Epidermal melanocyte (primary cell): ENCODE results near the gene LAMA2.
"Not testable (repeated sequence)": the region's sequence is repeated elsewhere in the genome, so short reads cannot be mapped to it uniquely, and the experiment has no call there.

Experiments
- DNase-seq: peaks from one replicate; pipeline ENCODE4 v3.0.0; 2011; ENCODE audit warnings: low spot score; ENCODE audit not compliant: insufficient read length

Gene LAMA2

DNA sequence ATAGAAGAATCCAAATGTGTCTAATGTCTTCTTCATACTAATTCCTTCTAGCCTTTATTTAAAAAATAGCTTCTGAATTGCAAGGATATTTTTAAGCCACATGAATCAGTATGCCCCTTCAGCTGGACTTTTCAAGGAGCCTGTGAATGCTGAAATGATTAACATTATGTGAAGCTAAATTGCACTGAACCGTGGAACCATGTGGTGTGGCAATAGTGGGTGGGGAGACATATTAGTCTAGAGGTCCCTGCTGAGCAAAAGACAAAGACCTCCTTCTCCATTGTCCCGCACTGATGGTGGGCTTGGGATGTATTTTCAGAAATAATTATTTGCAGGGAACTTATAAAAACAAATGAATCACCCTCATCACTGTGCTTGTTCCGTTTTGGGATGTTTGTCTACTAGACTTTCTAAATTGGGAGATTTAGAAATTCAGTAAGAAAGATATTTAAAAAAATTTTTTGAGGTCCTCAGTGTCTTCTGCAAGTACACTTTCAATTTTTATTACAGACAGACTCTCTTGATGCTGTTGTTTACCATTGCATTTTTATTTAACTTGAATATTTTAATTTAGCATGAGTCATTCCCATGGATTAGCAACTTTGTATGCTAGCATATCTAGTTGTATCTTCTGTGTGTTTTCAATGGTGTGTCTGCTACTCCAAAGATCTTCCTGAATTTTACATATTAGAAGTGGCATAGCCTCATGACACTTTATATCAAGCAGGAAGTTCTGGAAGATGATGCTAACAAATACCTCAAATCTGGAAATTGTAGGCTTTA is 238.1 kb downstream of the LAMA2 start:
- no peak for DNase-seq

- no peak for DNase-seq
Measured at GRCh38 chr6:129124347-129124746, 241.4 kb downstream of the LAMA2 start.

GRCh38 chr6:129130106-129130505 is 247.2 kb downstream of the LAMA2 start:
- no peak for DNase-seq

DNA sequence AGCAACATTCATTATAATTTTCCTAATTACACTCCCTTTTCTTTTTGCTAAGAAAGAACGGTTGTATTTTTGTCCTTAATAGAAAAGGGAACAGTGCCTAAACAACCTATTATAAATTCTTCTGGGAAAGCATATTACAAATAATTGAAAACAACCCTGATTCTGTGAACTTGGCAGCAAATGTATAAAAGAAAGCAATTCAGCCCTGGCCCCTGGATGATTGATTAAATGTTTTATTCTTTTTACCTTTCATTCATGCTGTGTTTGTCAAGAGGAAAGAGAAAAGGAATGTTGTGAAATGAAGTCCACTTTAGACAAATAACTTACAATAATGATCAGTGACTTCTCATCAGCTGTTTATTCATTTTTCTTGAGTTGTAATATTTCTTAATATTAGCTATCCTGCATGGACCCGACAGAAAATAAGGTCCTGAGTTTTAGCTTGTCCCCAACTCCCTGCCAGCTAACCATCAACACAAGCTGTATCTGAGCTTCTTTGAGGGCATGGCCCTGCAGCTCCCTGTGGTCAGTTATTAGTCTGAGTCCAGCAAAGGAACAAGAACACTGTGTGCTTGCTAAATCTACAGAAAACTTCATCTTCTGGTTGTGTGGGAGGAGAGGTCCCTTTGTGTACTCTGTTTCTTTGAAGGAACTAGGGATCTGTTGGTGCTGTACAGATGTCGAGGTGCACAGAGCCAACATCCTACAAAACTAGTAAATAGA is 248.2 kb downstream of the LAMA2 start:
- DNase-seq = no peak

DNA sequence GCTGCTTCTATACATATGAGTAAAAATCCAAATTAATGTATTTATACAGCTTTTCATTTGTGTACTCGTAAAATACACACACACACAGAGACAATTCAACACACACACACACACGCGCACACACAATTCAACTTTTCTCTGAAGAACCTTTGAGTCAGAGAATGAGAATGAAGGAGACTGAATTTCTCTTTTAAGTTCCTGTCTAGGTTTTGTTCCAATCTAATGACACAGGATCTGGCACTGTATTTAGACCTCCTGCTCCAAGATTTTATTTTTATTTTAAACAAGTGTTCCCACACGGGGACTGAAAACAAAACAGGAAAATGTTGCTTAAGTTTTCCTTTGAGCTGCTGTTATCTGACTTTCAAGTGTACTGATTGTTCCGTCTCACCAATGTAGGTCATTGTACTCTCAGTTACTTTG is 250.8 kb downstream of the LAMA2 start:
- DNase-seq = no peak

GRCh38 chr6:129134535-129134934 is 251.6 kb downstream of the LAMA2 start:
- DNase-seq = no peak

DNA sequence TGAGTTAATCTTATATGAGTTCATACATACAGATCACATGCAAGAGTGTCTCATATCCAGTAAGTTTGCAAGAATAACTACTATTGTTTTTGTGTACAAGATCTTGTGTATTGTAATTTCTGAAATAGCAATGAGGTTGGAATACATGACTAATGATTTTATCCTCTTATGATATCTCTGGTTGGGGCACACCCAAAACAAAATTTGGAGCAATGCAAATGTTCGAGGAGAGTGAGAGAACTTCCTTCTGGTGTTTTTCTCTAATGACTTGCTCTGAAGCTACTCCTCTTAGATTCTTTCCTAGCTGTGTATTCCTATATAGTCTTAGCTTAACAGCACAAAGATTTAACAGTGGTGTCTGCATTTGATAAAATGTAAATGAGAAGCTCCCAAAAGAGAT is 252.5 kb downstream of the LAMA2 start:
- no peak for DNase-seq

- no peak for DNase-seq
Measured at GRCh38 chr6:129136751-129137150, 253.8 kb downstream of the LAMA2 start.

DNA sequence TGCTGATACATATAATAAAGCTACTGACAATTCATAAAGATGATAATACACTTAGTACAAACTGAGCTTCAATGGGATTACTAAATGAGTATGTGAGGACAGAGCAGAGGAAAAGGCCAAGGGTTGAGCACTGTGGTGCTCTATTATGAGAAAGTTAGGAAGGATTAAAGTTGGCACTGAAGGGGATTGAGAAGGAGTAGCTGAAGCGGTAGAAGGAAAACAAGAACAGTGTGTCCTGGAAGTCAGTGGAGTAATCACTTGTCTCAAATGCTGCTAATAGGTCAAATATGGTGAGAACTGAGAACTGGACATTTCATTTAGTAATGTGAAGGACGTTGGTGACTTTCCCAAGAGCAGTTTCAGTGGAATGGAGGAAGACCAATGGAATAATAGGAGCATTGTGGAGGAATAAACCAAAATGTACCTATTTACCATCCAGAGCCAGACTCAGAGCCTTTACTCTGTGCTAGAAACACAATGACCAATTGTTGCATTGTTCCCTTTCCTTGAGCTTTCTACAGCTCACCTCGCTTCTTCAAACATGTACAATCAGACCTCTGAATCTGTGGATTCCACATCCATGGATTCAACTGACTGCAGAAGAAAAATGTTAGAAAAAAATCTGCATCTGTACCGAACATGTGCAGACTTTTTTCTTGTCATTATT is 255.9 kb downstream of the LAMA2 start:
- no peak for DNase-seq

GRCh38 chr6:129140526-129140925 is 257.6 kb downstream of the LAMA2 start:
- no peak for DNase-seq

DNA sequence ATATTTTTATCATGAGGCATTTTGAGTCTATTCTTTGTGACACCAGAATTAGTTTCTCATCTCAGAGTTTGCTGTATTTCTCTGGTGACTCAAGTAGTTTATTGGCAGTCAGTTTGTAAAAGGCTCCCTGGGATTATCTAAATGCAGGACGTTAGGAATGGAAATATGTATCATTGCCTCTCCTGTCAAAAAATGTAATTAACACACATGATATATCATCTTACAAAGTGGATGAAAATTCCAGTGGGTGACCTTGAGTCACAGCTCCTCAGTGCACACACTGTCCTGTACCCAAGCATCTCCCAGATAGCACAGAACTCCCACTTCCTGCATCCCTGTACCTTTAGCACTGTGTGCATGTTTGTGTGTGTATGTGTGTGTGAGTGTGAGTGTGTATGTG is 258.6 kb downstream of the LAMA2 start:
- DNase-seq = no peak

- DNase-seq = no peak
Measured at GRCh38 chr6:129146902-129147301, 264.0 kb downstream of the LAMA2 start.

DNA sequence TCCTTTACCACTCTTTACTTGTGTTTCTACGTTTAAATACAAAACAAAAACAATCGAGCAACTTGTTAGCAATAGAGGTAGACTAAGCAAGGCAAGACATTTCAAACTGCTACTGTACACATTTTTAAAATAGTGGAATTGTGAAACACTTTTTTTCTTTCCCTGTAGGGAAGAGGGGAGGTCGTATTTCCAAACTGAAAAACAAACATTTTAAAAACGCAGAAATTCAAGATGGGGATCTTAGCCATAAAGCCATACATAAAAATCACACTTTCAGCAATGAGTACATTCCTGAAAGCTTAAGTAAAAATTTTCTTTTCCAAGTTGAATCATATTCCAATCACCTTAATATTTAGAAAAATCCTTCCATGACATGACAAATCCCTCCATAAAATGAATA is 267.6 kb downstream of the LAMA2 start:
- DNase-seq = no peak

GRCh38 chr6:129153257-129153656 is 270.3 kb downstream of the LAMA2 start:
- DNase-seq = no peak

GRCh38 chr6:129159242-129159641 is 276.3 kb downstream of the LAMA2 start:
- not testable (repeated sequence) for DNase-seq

DNA sequence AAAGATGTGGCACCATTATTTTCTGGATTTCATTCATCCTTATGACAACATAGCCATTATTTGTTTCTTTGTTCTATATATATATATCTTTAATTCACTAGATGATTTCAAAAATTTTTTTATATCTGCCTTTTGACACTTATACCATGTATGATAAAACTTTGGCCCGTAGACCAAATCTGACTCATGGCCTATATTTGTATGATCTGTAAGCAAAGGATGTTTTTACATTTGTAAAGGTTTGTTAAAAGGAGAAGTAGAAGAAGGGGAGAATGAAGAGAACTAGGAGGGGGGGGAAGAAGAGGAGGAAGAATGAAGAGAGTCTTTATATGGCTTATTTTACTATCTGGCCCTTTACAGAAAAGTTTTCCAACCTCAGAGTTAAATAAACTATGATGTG is 279.7 kb downstream of the LAMA2 start:
- no peak for DNase-seq

DNA sequence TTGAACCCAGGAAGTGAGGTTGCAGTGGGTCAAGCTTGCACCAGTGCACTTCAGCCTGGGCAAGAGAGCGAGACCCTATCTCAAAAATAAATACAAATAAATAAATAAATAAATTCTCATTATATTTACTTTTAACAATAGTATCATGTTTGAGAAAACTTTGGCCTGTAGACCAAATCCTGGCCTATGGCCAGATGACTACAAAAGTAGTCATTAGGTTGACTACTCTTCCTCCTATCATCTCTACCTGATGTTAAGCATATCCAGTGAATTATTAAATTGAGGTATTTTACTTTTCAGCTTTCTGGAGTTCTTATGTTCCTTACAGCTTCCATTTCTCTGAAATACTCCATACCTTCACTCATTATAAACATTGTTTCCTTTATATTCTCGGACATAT is 280.6 kb downstream of the LAMA2 start:
- no peak for DNase-seq

DNA sequence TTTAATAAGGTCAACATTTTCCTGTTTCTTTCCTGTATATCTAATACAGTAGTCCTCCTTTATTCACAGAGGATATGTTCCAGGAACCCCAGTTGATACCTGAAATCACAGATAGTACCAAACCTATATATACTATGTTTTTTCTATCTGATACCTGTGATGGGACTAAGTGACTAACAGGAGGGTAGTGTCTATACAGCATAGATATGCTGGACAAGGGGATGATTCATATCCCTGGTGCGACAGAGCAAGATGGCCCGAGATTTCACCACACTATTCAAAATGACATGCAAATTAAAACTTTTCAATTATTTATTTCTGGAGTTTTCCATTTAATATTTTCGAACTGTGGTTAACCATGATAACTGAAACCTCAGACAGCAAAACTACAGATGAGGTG is 281.1 kb downstream of the LAMA2 start:
- no peak for DNase-seq

GRCh38 chr6:129172279-129172995 is 289.5 kb downstream of the LAMA2 start:
- DNase-seq = not testable (repeated sequence)

DNA sequence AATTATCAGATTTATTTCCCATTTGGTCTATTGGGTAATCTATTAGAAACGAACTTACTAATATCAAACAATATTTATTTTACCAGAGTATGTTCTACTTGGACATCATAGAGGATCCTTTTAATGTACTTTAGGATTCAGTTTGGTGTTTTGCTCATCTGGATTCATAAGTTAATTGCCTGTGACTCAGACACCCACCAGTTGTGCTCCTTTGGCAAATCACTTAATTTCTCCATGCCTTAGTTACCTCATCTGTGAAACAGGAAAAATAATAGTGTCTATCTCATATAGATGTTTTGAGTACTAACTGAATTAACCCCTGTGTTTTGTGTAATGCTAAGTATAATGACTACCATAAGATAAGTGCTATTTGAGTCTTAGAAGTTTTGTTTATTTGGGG is 292.1 kb downstream of the LAMA2 start:
- no peak for DNase-seq

GRCh38 chr6:129177801-129178200 is 294.9 kb downstream of the LAMA2 start:
- DNase-seq = no peak

- no peak for DNase-seq
Measured at GRCh38 chr6:129179283-129179682, 296.3 kb downstream of the LAMA2 start.
